ENCODE data around the gene HSFX3. TPM values are rescaled to one million over a fixed set of nuclear protein-coding genes. Genes with fewer than 3 reads are reported as not detected.

The HSFX3 gene
- total RNA-seq, 1 experiment from 2014 or later, result 0.96 TPM

GRCh38 chrX:149516604-149517003 is 33.1 kb downstream of the HSFX3 start:
- no peaks in the 10 kb centered on the region for H3K27me3 ChIP-seq (ENCODE audit: insufficient read depth, low read length)
- no peaks in the 10 kb centered on the region for H3K79me2 ChIP-seq (ENCODE audit: insufficient read depth, low read length)
- ChIA-PET CTCF (no interaction called here), POLR2A (no interaction called here), RAD21 (ENCODE audit: low non-redundant PET in 1 of 2, low total read pairs in 2 of 2, uncharacterized antibody in 2 of 2, unreplicated experiment in 2 of 2) (no interaction called here)
- DNase-seq (ENCODE audit: low read depth, low spot score), result no peak
- peaks cover 9 to 16% of the 10 kb centered on the region in 2 experiments for H3K4me1 ChIP-seq (ENCODE audit: control insufficient read depth in 1 of 2, insufficient read depth in 2 of 2, low read length in 2 of 2)
- no peak overlapping the region for H3K9ac ChIP-seq (ENCODE audit: low read length)
- H3K9me3 ChIP-seq (ENCODE audit: control insufficient read depth in 1 of 2, insufficient read depth in 1 of 2, low read depth in 1 of 2, low read length in 2 of 2), result no peaks in the 10 kb centered on the region
- no peaks in the 10 kb centered on the region for H3K9me2 ChIP-seq (ENCODE audit: insufficient read depth)
- no peak overlapping the region for H2AFZ ChIP-seq (ENCODE audit: low read depth, low read length, poor library complexity, severe bottlenecking)
- no peak overlapping the region for H3K4me3 ChIP-seq (replicated peaks in 1 of 2; ENCODE audit: low read depth in 1 of 2, low read length in 2 of 2)
- TF ChIP-seq SIN3A (IDR thresholded peaks at IDR 0.05; ENCODE audit: low read depth) (no peak), POLR2A (IDR thresholded peaks at IDR 0.05; ENCODE audit: borderline replicate concordance, extremely low read depth, insufficient read depth, insufficient read length) (no peak), SRF (IDR thresholded peaks at IDR 0.05; ENCODE audit: low read depth) (no peak), MAX (IDR thresholded peaks at IDR 0.05) (no peak), RAD21 (IDR thresholded peaks at IDR 0.05; ENCODE audit: low read depth) (no peak), JUND (IDR thresholded peaks at IDR 0.05) (no peak)
- BruUV-seq (replicated peaks), result no TSS peak
- ATAC-seq, result no peak
- intact Hi-C loops (cut with micrococcal nuclease), result no loop called here
- H3K36me3 ChIP-seq (ENCODE audit: control insufficient read depth in 1 of 2, insufficient read depth in 2 of 2, low read length in 2 of 2), result no peaks in the 10 kb centered on the region
- no peak overlapping the region for H3K4me2 ChIP-seq (ENCODE audit: low read length)
- no peak overlapping the region for H3K27ac ChIP-seq (ENCODE audit: low read depth, low read length)
- no peaks in the 10 kb centered on the region for H4K20me1 ChIP-seq (ENCODE audit: insufficient read depth)

- no peaks in the 10 kb centered on the region for H4K20me1 ChIP-seq (ENCODE audit: insufficient read depth)
- no peak overlapping the region for H3K27ac ChIP-seq (ENCODE audit: low read depth, low read length)
- no TSS peak for BruUV-seq (replicated peaks)
- H2AFZ ChIP-seq (ENCODE audit: low read depth, low read length, poor library complexity, severe bottlenecking), result no peak overlapping the region
- H3K4me2 ChIP-seq (ENCODE audit: low read length), result no peak overlapping the region
- intact Hi-C loops (cut with micrococcal nuclease), result no loop called here
- H3K36me3 ChIP-seq (ENCODE audit: control insufficient read depth in 1 of 2, insufficient read depth in 2 of 2, low read length in 2 of 2), result no peaks in the 10 kb centered on the region
- ATAC-seq, result no peak
- no peak for DNase-seq (ENCODE audit: low read depth, low spot score)
- H3K9me2 ChIP-seq (ENCODE audit: insufficient read depth), result no peaks in the 10 kb centered on the region
- no peak overlapping the region for H3K4me3 ChIP-seq (replicated peaks in 1 of 2; ENCODE audit: low read depth in 1 of 2, low read length in 2 of 2)
- H3K9me3 ChIP-seq (ENCODE audit: control insufficient read depth in 1 of 2, insufficient read depth in 1 of 2, low read depth in 1 of 2, low read length in 2 of 2), result no peaks in the 10 kb centered on the region
- H3K9ac ChIP-seq (ENCODE audit: low read length), result no peak overlapping the region
- H3K4me1 ChIP-seq (ENCODE audit: control insufficient read depth in 1 of 2, insufficient read depth in 2 of 2, low read length in 2 of 2), result peaks cover 11 to 21% of the 10 kb centered on the region in 2 experiments
- POLR2A ChIA-PET, result no interaction called here
- CTCF ChIA-PET, result no interaction called here
- H3K27me3 ChIP-seq (ENCODE audit: insufficient read depth, low read length), result no peaks in the 10 kb centered on the region
- RAD21 ChIA-PET (ENCODE audit: low non-redundant PET in 1 of 2, low total read pairs in 2 of 2, uncharacterized antibody in 2 of 2, unreplicated experiment in 2 of 2), result no interaction called here
- no peaks in the 10 kb centered on the region for H3K79me2 ChIP-seq (ENCODE audit: insufficient read depth, low read length)
- TF ChIP-seq FOSL1 (IDR thresholded peaks at IDR 0.05; ENCODE audit: low read depth), result no peak
- no peak for TF ChIP-seq CEBPB (IDR thresholded peaks at IDR 0.05; ENCODE audit: low read depth)
- TF ChIP-seq EGR1 (IDR thresholded peaks at IDR 0.05; ENCODE audit: low read depth), result no peak
- no peak for TF ChIP-seq ATF3 (IDR thresholded peaks at IDR 0.05)
- TF ChIP-seq EZH2phosphoT487 (IDR thresholded peaks at IDR 0.05; ENCODE audit: borderline replicate concordance), result no peak
- no peak for TF ChIP-seq TCF7L2 (IDR thresholded peaks at IDR 0.05; ENCODE audit: borderline replicate concordance, extremely low read depth, insufficient read depth, insufficient read length)
- TF ChIP-seq REST (IDR thresholded peaks at IDR 0.05; ENCODE audit: low read depth), result no peak
- TF ChIP-seq JUND (IDR thresholded peaks at IDR 0.05), result no peak
- no peak for TF ChIP-seq POLR2A (IDR thresholded peaks at IDR 0.05; ENCODE audit: borderline replicate concordance, extremely low read depth, insufficient read depth, insufficient read length)
- TF ChIP-seq ZBTB33 (IDR thresholded peaks at IDR 0.05; ENCODE audit: extremely low read depth, insufficient replicate concordance, low read length), result no peak
- no peak for TF ChIP-seq YY1 (IDR thresholded peaks at IDR 0.05; ENCODE audit: extremely low read depth, insufficient replicate concordance, low read depth, low read length)
- no peak for TF ChIP-seq EZH2 (IDR thresholded peaks at IDR 0.05)
Measured at GRCh38 chrX:149515954-149516602, 33.6 kb downstream of the HSFX3 start.

Measured in HCT116 (cell line).